ENCODE measurements around the gene PLA2G3. TPM values are rescaled to one million over a fixed set of nuclear protein-coding genes. Genes with fewer than 3 reads are reported as not detected.

Gene PLA2G3
- total RNA-seq, 3 donors from 2014 or later (not counting 1 experiment from before 2014, with no cell fraction given): not detected

DNA sequence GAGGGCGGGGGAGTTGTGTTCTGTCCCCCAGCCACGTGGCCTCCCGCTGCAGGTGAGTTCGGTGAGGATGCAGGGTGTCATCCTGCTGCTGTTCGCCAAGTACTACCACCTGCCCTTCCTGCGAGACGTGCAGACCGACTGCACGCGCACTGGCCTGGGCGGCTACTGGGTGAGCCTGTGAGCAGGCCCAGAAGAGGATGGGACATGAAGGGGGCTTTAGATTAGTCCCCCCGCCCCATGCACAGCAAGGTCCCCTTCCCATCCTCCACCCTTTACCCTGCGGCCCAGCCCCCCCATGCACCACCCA lies 13.5 kb downstream of the PLA2G3 start:
- Mint-ChIP-seq H3K4me1 (no peaks in the 10 kb centered on the region), H3K9me3 (no peaks in the 10 kb centered on the region), H3K27ac (no peak overlapping the region), H3K4me3 (no peak overlapping the region), H3K36me3 (no peaks in the 10 kb centered on the region), H3K27me3 (ENCODE audit: low read depth in 2 of 2) (no peaks in the 10 kb centered on the region)
- no peaks in the 10 kb centered on the region for H3K4me1 ChIP-seq (ENCODE audit: control insufficient read depth, insufficient read depth, low read length)
- ATAC-seq: no peak
- intact Hi-C loops (cut with micrococcal nuclease): no loop called here
- no peaks in the 10 kb centered on the region for H3K9me3 ChIP-seq (ENCODE audit: control insufficient read depth, insufficient read depth, low read length)
- no peak for DNase-seq
- H3K4me3 ChIP-seq (ENCODE audit: low read length): no peak overlapping the region
- H3K36me3 ChIP-seq (ENCODE audit: control insufficient read depth, insufficient read depth, low read length): no peaks in the 10 kb centered on the region
- H3K27me3 ChIP-seq (ENCODE audit: control insufficient read depth, insufficient read depth, low read length): no peaks in the 10 kb centered on the region
- 84% methylated on average over 12 of the region's 13 CpGs for WGBS (ENCODE audit: insufficient coverage)
- TF ChIP-seq, protein P1, sequence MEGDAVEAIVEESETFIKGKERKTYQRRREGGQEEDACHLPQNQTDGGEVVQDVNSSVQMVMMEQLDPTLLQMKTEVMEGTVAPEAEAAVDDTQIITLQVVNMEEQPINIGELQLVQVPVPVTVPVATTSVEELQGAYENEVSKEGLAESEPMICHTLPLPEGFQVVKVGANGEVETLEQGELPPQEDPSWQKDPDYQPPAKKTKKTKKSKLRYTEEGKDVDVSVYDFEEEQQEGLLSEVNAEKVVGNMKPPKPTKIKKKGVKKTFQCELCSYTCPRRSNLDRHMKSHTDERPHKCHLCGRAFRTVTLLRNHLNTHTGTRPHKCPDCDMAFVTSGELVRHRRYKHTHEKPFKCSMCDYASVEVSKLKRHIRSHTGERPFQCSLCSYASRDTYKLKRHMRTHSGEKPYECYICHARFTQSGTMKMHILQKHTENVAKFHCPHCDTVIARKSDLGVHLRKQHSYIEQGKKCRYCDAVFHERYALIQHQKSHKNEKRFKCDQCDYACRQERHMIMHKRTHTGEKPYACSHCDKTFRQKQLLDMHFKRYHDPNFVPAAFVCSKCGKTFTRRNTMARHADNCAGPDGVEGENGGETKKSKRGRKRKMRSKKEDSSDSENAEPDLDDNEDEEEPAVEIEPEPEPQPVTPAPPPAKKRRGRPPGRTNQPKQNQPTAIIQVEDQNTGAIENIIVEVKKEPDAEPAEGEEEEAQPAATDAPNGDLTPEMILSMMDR (IDR thresholded peaks at IDR 0.05): no peak
- no peak overlapping the region for H3K27ac ChIP-seq (ENCODE audit: low read length)

DNA sequence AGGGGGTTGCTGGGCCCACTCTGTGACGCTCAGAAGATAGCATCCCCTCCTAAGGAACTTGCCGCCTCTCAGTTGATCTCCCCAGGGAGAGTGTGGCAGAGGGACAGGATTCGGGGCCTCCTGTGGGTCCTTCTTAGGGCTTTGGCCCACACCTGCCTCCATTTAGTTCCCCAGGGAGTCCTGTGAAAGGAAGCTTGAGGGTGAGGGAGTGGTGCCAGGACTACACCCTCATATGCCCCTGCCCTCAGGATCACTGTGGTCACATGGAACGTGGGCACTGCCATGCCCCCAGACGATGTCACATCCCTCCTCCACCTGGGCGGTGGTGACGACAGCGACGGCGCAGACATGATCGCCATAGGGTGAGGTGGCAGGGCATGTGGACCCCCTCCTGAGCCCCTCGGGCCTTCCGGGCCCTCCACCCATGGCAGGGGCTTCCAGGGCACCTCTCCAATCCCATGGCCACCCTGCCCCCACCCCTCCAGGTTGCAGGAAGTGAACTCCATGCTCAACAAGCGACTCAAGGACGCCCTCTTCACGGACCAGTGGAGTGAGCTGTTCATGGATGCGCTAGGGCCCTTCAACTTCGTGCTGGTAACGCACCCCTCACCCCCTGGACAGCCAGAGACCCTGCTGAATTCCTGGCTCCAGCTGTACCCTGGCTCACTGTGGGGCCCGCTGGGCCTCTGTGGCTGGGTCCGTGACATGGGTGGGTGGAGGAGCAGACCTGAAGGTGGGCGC lies 14.0 kb downstream of the PLA2G3 start:
- ATAC-seq: no peak
- Histone ChIP-seq H3K4me1 (ENCODE audit: control insufficient read depth, insufficient read depth, low read length) (no peaks in the 10 kb centered on the region), H3K27ac (ENCODE audit: low read length) (no peak overlapping the region), H3K27me3 (ENCODE audit: control insufficient read depth, insufficient read depth, low read length) (no peaks in the 10 kb centered on the region), H3K9me3 (ENCODE audit: control insufficient read depth, insufficient read depth, low read length) (no peaks in the 10 kb centered on the region), H3K4me3 (ENCODE audit: low read length) (no peak overlapping the region), H3K36me3 (ENCODE audit: control insufficient read depth, insufficient read depth, low read length) (no peaks in the 10 kb centered on the region)
- Mint-ChIP-seq H3K9me3 (no peaks in the 10 kb centered on the region), H3K36me3 (no peaks in the 10 kb centered on the region), H3K4me1 (no peaks in the 10 kb centered on the region), H3K27me3 (ENCODE audit: low read depth in 2 of 2) (no peaks in the 10 kb centered on the region), H3K27ac (no peak overlapping the region), H3K4me3 (no peak overlapping the region)
- TF ChIP-seq, protein P1 (IDR thresholded peaks at IDR 0.05): no peak
- no peak for DNase-seq
- intact Hi-C loops (cut with micrococcal nuclease): no loop called here
- WGBS (ENCODE audit: insufficient coverage): 84% methylated on average over 22 of the region's 22 CpGs

DNA sequence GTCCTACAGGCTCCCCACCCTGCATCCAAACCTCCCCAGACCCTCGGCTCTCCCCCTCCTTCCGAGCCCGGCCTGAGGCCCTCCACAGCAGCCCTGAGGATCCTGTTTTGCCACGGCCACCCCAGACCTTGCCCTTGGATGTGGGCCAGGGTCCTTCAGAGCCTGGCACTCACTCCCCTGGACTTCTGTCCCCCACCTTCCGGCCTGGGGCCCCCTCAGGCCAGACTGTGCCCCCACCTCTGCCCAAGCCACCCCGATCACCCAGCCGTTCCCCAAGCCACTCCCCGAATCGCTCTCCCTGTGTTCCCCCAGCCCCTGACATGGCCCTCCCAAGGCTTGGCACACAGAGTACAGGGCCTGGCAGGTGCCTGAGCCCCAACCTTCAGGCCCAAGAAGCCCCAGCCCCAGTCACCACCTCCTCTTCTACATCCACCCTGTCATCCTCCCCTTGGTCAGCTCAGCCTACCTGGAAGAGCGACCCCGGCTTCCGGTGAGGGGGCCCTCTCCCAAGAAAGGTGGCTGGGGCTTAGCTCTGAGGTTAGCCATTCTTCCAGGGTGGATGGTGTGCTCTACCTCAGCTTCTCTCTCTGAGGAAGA lies 14.7 kb downstream of the PLA2G3 start:
- Histone ChIP-seq H3K9me3 (ENCODE audit: control insufficient read depth, insufficient read depth, low read length) (no peaks in the 10 kb centered on the region), H3K27ac (ENCODE audit: low read length) (no peak overlapping the region), H3K36me3 (ENCODE audit: control insufficient read depth, insufficient read depth, low read length) (no peaks in the 10 kb centered on the region), H3K4me3 (ENCODE audit: low read length) (no peak overlapping the region), H3K4me1 (ENCODE audit: control insufficient read depth, insufficient read depth, low read length) (no peaks in the 10 kb centered on the region), H3K27me3 (ENCODE audit: control insufficient read depth, insufficient read depth, low read length) (no peaks in the 10 kb centered on the region)
- Mint-ChIP-seq H3K27ac (no peak overlapping the region), H3K4me1 (no peaks in the 10 kb centered on the region), H3K36me3 (no peaks in the 10 kb centered on the region), H3K4me3 (no peak overlapping the region), H3K9me3 (no peaks in the 10 kb centered on the region), H3K27me3 (ENCODE audit: low read depth in 2 of 2) (no peaks in the 10 kb centered on the region)
- TF ChIP-seq, protein P1 (IDR thresholded peaks at IDR 0.05): no peak
- intact Hi-C loops (cut with micrococcal nuclease): no loop called here
- DNase-seq: no peak
- ATAC-seq: no peak
- 88% methylated on average over 12 of the region's 12 CpGs for WGBS (ENCODE audit: insufficient coverage)

Data from natural killer cell (primary cell).